Activated CD8-positive, alpha-beta T cell treated with anti-CD3 and anti-CD28 coated beads for 36 hours (primary cell): Measurements from ENCODE around the gene TMEM200C. TPM values are rescaled to one million over a fixed set of nuclear protein-coding genes. Genes with fewer than 3 reads are reported as not detected.

Experiments used
- ATAC-seq: fragments of 200-7000 bp; cut with Tn5 transposase; one replicate; pipeline ENCODE4 v1.10.0; 2021; ENCODE audit warnings: mild to moderate bottlenecking, moderate library complexity
- CTCF ChIA-PET: fragments of 350-600 bp; sonication (Branson Sonifier 250); formaldehyde crosslinking; loops from one replicate; lab custom pipeline; 2021; ENCODE audit warnings: antibody characterized with exemption; lab: Charles Lee
- POLR2A ChIA-PET: fragments of 350-600 bp; sonication (Branson Sonifier 250); formaldehyde crosslinking; loops from one replicate; lab custom pipeline; 2021; ENCODE audit warnings: antibody characterized with exemption; lab: Charles Lee
- DNase-seq: peaks from one replicate; pipeline ENCODE4 v3.0.0-alpha.2; 2020
- H3K27ac Mint-ChIP-seq: one replicate; pipeline ENCODE4 v1.8.0; 2021; ENCODE audit warnings: mild to moderate bottlenecking, mixed read lengths
- H3K27me3 Mint-ChIP-seq: one replicate; pipeline ENCODE4 v1.8.0; 2021; ENCODE audit warnings: mixed read lengths
- H3K36me3 Mint-ChIP-seq: one replicate; pipeline ENCODE4 v1.8.0; 2021; ENCODE audit warnings: low read depth, mixed read lengths
- H3K4me1 Mint-ChIP-seq: one replicate; pipeline ENCODE4 v1.8.0; 2021; ENCODE audit warnings: low read depth, mixed read lengths
- H3K4me3 Mint-ChIP-seq: one replicate; pipeline ENCODE4 v1.8.0; 2021; ENCODE audit warnings: mild to moderate bottlenecking, moderate library complexity, mixed read lengths
- H3K9me3 Mint-ChIP-seq: one replicate; pipeline ENCODE4 v1.8.0; 2021; ENCODE audit warnings: mixed read lengths
- intact Hi-C: fragments of 100-400 bp; cut with micrococcal nuclease; formaldehyde crosslinking; loops from one replicate; pipeline ENCODE4 v1.10.0; 2022
- total RNA-seq, 2 experiments: library from RNA; stranded (reverse); gene quantifications; one replicate each; pipeline ENCODE4 v1.2.3, GENCODE V29; 2021
- TF ChIP-seq, protein P1 (sequence below): fragments of 200-600 bp; IDR thresholded peaks from one replicate; pipeline ENCODE4 v1.8.0; 2022; ENCODE audit warnings: antibody characterized with exemption, mild to moderate bottlenecking

Gene TMEM200C
- total RNA-seq, 2 experiments from 2014 or later = not detected

DNA sequence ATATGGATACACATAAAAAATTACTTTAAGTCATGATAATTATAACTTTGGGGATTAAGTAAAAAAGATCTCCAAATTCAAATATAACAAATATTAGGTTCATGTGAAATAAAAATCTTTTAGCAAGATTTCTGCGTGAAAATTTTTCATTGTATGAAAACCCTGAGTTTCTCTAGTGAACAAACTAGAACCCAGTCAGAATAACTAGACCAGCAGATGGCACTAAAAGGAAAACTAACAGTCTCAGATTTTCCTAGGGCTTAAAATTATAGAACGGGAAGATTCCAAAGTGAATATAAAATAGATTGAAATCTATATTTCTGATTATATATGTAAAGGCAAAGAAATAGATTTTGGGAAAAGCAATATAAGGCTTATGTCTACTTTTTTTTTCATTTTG lies 43.3 kb downstream of the TMEM200C start:
- H3K4me3 Mint-ChIP-seq = no peak overlapping the region
- POLR2A ChIA-PET = interaction anchor here (0.7 kb wide), 1 partner anchor 15 kb away, joined by 3 read pairs; no protein-coding TSS in a partner anchor
- intact Hi-C loops = no loop called here
- H3K27me3 Mint-ChIP-seq = peaks cover 18% of the 10 kb centered on the region
- H3K27ac Mint-ChIP-seq = no peak overlapping the region
- TF ChIP-seq, protein P1, sequence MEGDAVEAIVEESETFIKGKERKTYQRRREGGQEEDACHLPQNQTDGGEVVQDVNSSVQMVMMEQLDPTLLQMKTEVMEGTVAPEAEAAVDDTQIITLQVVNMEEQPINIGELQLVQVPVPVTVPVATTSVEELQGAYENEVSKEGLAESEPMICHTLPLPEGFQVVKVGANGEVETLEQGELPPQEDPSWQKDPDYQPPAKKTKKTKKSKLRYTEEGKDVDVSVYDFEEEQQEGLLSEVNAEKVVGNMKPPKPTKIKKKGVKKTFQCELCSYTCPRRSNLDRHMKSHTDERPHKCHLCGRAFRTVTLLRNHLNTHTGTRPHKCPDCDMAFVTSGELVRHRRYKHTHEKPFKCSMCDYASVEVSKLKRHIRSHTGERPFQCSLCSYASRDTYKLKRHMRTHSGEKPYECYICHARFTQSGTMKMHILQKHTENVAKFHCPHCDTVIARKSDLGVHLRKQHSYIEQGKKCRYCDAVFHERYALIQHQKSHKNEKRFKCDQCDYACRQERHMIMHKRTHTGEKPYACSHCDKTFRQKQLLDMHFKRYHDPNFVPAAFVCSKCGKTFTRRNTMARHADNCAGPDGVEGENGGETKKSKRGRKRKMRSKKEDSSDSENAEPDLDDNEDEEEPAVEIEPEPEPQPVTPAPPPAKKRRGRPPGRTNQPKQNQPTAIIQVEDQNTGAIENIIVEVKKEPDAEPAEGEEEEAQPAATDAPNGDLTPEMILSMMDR = no peak
- no peaks in the 10 kb centered on the region for H3K36me3 Mint-ChIP-seq
- DNase-seq (no peak), ATAC-seq (no peak)
- no peaks in the 10 kb centered on the region for H3K4me1 Mint-ChIP-seq
- no peaks in the 10 kb centered on the region for H3K9me3 Mint-ChIP-seq
- CTCF ChIA-PET = no interaction called here

DNA sequence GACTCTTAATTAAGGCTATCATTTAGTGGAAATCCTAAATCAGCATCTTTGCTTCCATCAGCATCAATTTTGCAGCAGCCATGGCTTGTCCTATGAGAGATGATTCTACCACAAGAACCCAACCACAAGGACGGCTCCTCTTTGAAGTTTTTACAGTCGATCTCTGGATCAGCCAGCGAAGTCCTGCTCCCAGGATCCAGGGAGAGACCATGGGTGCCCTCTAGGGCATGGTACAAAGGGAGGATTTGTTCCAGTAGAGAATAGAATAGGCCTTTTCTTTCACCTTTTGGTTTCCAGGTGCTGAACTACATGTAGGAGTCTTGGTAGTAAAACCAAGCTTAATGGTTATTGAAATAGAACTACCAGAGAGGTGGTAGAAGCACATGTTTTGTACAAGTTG lies 52.7 kb downstream of the TMEM200C start:
- no peak for DNase-seq
- TF ChIP-seq, protein P1 = no peak

DNA sequence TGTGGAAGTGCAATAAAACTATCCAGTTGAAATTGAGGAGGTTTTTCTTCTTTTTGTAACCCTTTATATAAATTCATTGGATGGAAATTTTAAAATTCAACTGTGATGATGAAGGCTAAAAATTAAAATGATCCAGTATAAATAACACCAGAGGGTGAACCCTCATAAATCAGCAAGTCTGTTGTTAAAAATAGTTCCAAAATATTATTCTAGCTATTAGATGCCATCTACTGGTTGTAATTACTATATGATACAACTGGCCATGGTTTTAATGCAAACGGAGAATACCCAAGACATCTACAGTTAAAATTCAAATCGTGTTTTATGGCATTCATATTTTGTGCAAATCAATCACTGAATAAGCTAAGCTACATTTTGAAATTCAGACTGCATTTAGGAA lies 53.8 kb downstream of the TMEM200C start:
- H3K27ac Mint-ChIP-seq = no peak overlapping the region
- H3K4me3 Mint-ChIP-seq = no peak overlapping the region
- H3K27me3 Mint-ChIP-seq = no peaks in the 10 kb centered on the region
- DNase-seq (no peak), ATAC-seq (no peak)
- no peaks in the 10 kb centered on the region for H3K9me3 Mint-ChIP-seq
- no peaks in the 10 kb centered on the region for H3K4me1 Mint-ChIP-seq
- H3K36me3 Mint-ChIP-seq = no peaks in the 10 kb centered on the region
- POLR2A ChIA-PET = no interaction called here
- TF ChIP-seq, protein P1 = no peak
- intact Hi-C loops = no loop called here
- CTCF ChIA-PET = no interaction called here

More for the DNA sequence above, 52.7 kb downstream of the TMEM200C start:
- Mint-ChIP-seq H3K4me1 (no peaks in the 10 kb centered on the region), H3K4me3 (no peak overlapping the region), H3K9me3 (no peaks in the 10 kb centered on the region), H3K27ac (no peak overlapping the region), H3K27me3 (peaks cover under 1% of the 10 kb centered on the region), H3K36me3 (no peaks in the 10 kb centered on the region)
- ChIA-PET CTCF (no interaction called here), POLR2A (no interaction called here)
- ATAC-seq = no peak
- intact Hi-C loops = no loop called here

GRCh38 chr18:5840547-5840946 lies 54.8 kb downstream of the TMEM200C start:
- CTCF ChIA-PET = interaction anchor here (1.0 kb wide), 1 partner anchor 38 kb away, joined by 3 read pairs; no protein-coding TSS in a partner anchor
- no peaks in the 10 kb centered on the region for H3K36me3 Mint-ChIP-seq
- no peaks in the 10 kb centered on the region for H3K27me3 Mint-ChIP-seq
- H3K9me3 Mint-ChIP-seq = no peaks in the 10 kb centered on the region
- DNase-seq (no peak), ATAC-seq (no peak)
- H3K27ac Mint-ChIP-seq = no peak overlapping the region
- TF ChIP-seq, protein P1 = no peak
- intact Hi-C loops = no loop called here
- POLR2A ChIA-PET = no interaction called here
- H3K4me3 Mint-ChIP-seq = no peak overlapping the region
- no peaks in the 10 kb centered on the region for H3K4me1 Mint-ChIP-seq

- no peak for DNase-seq
- H3K27ac Mint-ChIP-seq = no peak overlapping the region
- no peaks in the 10 kb centered on the region for H3K4me1 Mint-ChIP-seq
- H3K36me3 Mint-ChIP-seq = no peaks in the 10 kb centered on the region
- no peak overlapping the region for H3K4me3 Mint-ChIP-seq
- POLR2A ChIA-PET = no interaction called here
- CTCF ChIA-PET = interaction anchor here (1.0 kb wide), 1 partner anchor 39 kb away, joined by 3 read pairs; no protein-coding TSS in a partner anchor
- ATAC-seq = no peak
- TF ChIP-seq, protein P1 = no peak
- H3K27me3 Mint-ChIP-seq = no peaks in the 10 kb centered on the region
- H3K9me3 Mint-ChIP-seq = no peaks in the 10 kb centered on the region
- intact Hi-C loops = no loop called here
These were observed 55.3 kb downstream of the TMEM200C start for GRCh38 chr18:5840025-5840424.
